Gastrocnemius medialis (tissue), 4 donors: ENCODE results near the gene OPRM1. TPM values are rescaled to one million over a fixed set of nuclear protein-coding genes. Genes with fewer than 3 reads are reported as not detected.
"Not testable (repeated sequence)": the region's sequence is repeated elsewhere in the genome, so short reads cannot be mapped to it uniquely, and the experiment has no call there.

Source experiments
- ATAC-seq, 2 donors: fragments of 150-250 bp; one replicate each; pipeline ENCODE4 v1.9.1; 2016
- DNase-seq, 2 donors: peaks; one replicate each; pipeline ENCODE4 v3.0.0-alpha.2; 2019
- H3K27ac ChIP-seq, 4 donors: fragments of 200-600 bp; sonication (generic); 1 replicate in 1 of 4; 2 replicates in 3 of 4; pipeline ENCODE4 v1.5.1; 2016 to 2018; ENCODE audit warnings: mild to moderate bottlenecking in 2 of 4, moderate library complexity in 1 of 4
- H3K27me3 ChIP-seq, 3 donors: fragments of 200-600 bp; sonication (generic) in 2 of 3; 1 replicate in 1 of 3; 2 replicates in 2 of 3; pipeline versions ENCODE4 v1.5.1 to v1.6.0; 2016 to 2019; ENCODE audit warnings: mild to moderate bottlenecking in 1 of 3, moderate library complexity in 1 of 3
- H3K36me3 ChIP-seq, 2 donors: fragments of 200-600 bp; sonication (generic) in 1 of 2; one replicate each; pipeline ENCODE4 v1.5.1; 2017 to 2018
- H3K4me1 ChIP-seq, 2 donors: fragments of 200-600 bp; sonication (generic) in 1 of 2; one replicate each; pipeline ENCODE4 v1.5.1; 2016 to 2017; ENCODE audit warnings: mild to moderate bottlenecking in 2 of 2
- H3K4me3 ChIP-seq, 4 donors: fragments of 200-600 bp; sonication (generic) in 3 of 4; 1 replicate in 1 of 4; 2 replicates in 3 of 4; pipeline ENCODE4 v1.5.1; 2016 to 2019; ENCODE audit warnings: mild to moderate bottlenecking in 2 of 4
- H3K9me3 ChIP-seq, 3 donors: fragments of 200-600 bp; sonication (generic) in 2 of 3; 1 replicate in 1 of 3; 2 replicates in 2 of 3; pipeline ENCODE4 v1.5.1; 2016 to 2019
- CTCF ChIP-seq, 5 experiments: fragments of 450-650 bp in 3 of 5; fragments of 200-600 bp in 2 of 5; sonication (generic) in 2 of 5; IDR thresholded peaks in 4 of 5; conservative IDR thresholded peaks in 1 of 5; 1 replicate in 4 of 5; 2 replicates in 1 of 5; pipeline ENCODE4 v1.5.1; 2016 to 2019; ENCODE audit warnings: antibody characterized with exemption in 5 of 5, mild to moderate bottlenecking in 3 of 5, moderate library complexity in 3 of 5
- POLR2A ChIP-seq, 2 donors: fragments of 450-650 bp; IDR thresholded peaks; one replicate each; pipeline ENCODE4 v1.6.1; 2017; ENCODE audit warnings: antibody characterized with exemption in 2 of 2, mild to moderate bottlenecking in 2 of 2, moderate library complexity in 2 of 2
- in situ Hi-C, 4 donors: fragments of 200-750 bp; cut with MboI; loops; one replicate each; pipeline versions ENCODE4 v1.15.0 to v1.8.0; 2017; ENCODE audit warnings: low sequenced_read_pairs in 4 of 4
- intact Hi-C: fragments of 100-400 bp; cut with DNase I; formaldehyde crosslinking; loops from one replicate; pipeline ENCODE4 v1.15.1; 2023; ENCODE audit warnings: low total_unique reads
- total RNA-seq, 4 donors: library from RNA; depleted of rRNA; stranded (reverse); fragments of >200 nt; gene quantifications; one replicate each; pipeline versions ENCODE4 v1.1.0 to v1.2.3, GENCODE V29; 2016

The OPRM1 gene
- total RNA-seq, 4 donors from 2014 or later: not detected

GRCh38 chr6:154236646-154237301, 197.7 kb downstream of the OPRM1 start:
- Histone ChIP-seq H3K27me3 (no peaks in the 10 kb centered on the region), H3K9me3 (no peaks in the 10 kb centered on the region), H3K27ac (no peak overlapping the region), H3K4me3 (no peak overlapping the region), H3K4me1 (no peaks in the 10 kb centered on the region), H3K36me3 (no peaks in the 10 kb centered on the region)
- ATAC-seq (no peak), DNase-seq (no peak)
- intact Hi-C loops: no loop called here
- TF ChIP-seq POLR2A (IDR thresholded peaks at IDR 0.05): no peak
- no peak for TF ChIP-seq CTCF (IDR thresholded peaks at IDR 0.05 in 4 of 5, conservative IDR thresholded peaks at IDR 0.05 in 1 of 5)
- in situ Hi-C loops: no loop called here

- no peak overlapping the region for H3K27ac ChIP-seq
- no peak for TF ChIP-seq POLR2A (IDR thresholded peaks at IDR 0.05)
- TF ChIP-seq CTCF (IDR thresholded peaks at IDR 0.05 in 4 of 5, conservative IDR thresholded peaks at IDR 0.05 in 1 of 5): no peak
- intact Hi-C loops (no loop called here), in situ Hi-C loops (no loop called here)
- no peaks in the 10 kb centered on the region for H3K9me3 ChIP-seq
- no peaks in the 10 kb centered on the region for H3K4me1 ChIP-seq
- DNase-seq (no peak), ATAC-seq (no peak)
- H3K27me3 ChIP-seq: no peaks in the 10 kb centered on the region
- H3K4me3 ChIP-seq: no peak overlapping the region
- H3K36me3 ChIP-seq: no peaks in the 10 kb centered on the region
These were observed 199.8 kb downstream of the OPRM1 start for GRCh38 chr6:154238831-154239230.

GRCh38 chr6:154239392-154239791, 200.4 kb downstream of the OPRM1 start:
- H3K27ac ChIP-seq: no peak overlapping the region
- H3K4me3 ChIP-seq: no peak overlapping the region
- intact Hi-C loops: no loop called here
- no peaks in the 10 kb centered on the region for H3K4me1 ChIP-seq
- DNase-seq (no peak), ATAC-seq (no peak)
- in situ Hi-C loops: no loop called here
- TF ChIP-seq CTCF (IDR thresholded peaks at IDR 0.05 in 4 of 5, conservative IDR thresholded peaks at IDR 0.05 in 1 of 5): no peak
- no peak for TF ChIP-seq POLR2A (IDR thresholded peaks at IDR 0.05)
- H3K9me3 ChIP-seq: no peaks in the 10 kb centered on the region
- H3K27me3 ChIP-seq: no peaks in the 10 kb centered on the region
- no peaks in the 10 kb centered on the region for H3K36me3 ChIP-seq

- intact Hi-C loops, ATAC-seq, H3K4me3 ChIP-seq, DNase-seq, H3K27me3 ChIP-seq, in situ Hi-C loops, H3K4me1 ChIP-seq, H3K27ac ChIP-seq, H3K36me3 ChIP-seq, H3K9me3 ChIP-seq: not testable (repeated sequence)
These were observed 202.0 kb downstream of the OPRM1 start for GRCh38 chr6:154241061-154241460.

- Histone ChIP-seq H3K27ac (no peak overlapping the region), H3K27me3 (no peaks in the 10 kb centered on the region), H3K36me3 (no peaks in the 10 kb centered on the region), H3K9me3 (no peaks in the 10 kb centered on the region), H3K4me1 (no peaks in the 10 kb centered on the region), H3K4me3 (no peak overlapping the region)
- TF ChIP-seq CTCF (IDR thresholded peaks at IDR 0.05 in 4 of 5, conservative IDR thresholded peaks at IDR 0.05 in 1 of 5) (no peak), POLR2A (IDR thresholded peaks at IDR 0.05) (no peak)
- DNase-seq (no peak), ATAC-seq (no peak)
- in situ Hi-C loops: no loop called here
- intact Hi-C loops: no loop called here
These were observed 202.5 kb downstream of the OPRM1 start for GRCh38 chr6:154241581-154241980.
